Fibroblast of pulmonary artery (primary cell): ENCODE measurements around the gene TGM4.

Experiments used
- DNase-seq: peaks from one replicate; pipeline ENCODE4 v3.0.0-alpha.2; 2010; ENCODE audit warnings: low read depth
- H3K4me3 ChIP-seq: replicated peaks from 2 replicates; pipeline ENCODE4 v1.5.1; 2011; ENCODE audit warnings: low read depth, mild to moderate bottlenecking, control low read depth, low read length, moderate library complexity
- TF ChIP-seq, protein P1 (sequence below): IDR thresholded peaks from 2 replicates; pipeline ENCODE4 v1.5.1; 2011; ENCODE audit warnings: mild to moderate bottlenecking, control low read depth, low read length, inconsistent platforms; ENCODE audit errors: missing control alignments

TGM4 gene

DNA sequence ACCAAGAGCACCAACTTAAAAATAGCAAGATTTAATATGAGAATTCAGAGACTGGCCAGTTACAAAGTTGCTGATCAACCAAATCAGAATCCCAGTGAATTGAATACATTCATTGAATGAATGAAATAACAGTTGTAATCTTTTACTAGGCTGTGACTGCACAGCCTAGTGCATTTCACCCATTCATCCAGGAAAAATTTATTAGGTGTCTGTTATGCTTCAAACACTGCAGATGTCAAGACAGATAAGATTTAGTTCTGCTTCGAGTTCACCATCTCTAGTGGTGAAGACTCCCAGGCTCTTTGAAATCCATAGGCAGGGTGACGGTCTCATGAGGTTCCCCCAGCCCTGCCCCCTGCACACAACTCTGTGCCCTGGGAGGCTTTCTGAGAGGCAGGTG lies 28.9 kb downstream of the TGM4 start:
- no peak overlapping the region for H3K4me3 ChIP-seq
- TF ChIP-seq, protein P1, sequence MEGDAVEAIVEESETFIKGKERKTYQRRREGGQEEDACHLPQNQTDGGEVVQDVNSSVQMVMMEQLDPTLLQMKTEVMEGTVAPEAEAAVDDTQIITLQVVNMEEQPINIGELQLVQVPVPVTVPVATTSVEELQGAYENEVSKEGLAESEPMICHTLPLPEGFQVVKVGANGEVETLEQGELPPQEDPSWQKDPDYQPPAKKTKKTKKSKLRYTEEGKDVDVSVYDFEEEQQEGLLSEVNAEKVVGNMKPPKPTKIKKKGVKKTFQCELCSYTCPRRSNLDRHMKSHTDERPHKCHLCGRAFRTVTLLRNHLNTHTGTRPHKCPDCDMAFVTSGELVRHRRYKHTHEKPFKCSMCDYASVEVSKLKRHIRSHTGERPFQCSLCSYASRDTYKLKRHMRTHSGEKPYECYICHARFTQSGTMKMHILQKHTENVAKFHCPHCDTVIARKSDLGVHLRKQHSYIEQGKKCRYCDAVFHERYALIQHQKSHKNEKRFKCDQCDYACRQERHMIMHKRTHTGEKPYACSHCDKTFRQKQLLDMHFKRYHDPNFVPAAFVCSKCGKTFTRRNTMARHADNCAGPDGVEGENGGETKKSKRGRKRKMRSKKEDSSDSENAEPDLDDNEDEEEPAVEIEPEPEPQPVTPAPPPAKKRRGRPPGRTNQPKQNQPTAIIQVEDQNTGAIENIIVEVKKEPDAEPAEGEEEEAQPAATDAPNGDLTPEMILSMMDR = no peak
- no peak for DNase-seq

DNA sequence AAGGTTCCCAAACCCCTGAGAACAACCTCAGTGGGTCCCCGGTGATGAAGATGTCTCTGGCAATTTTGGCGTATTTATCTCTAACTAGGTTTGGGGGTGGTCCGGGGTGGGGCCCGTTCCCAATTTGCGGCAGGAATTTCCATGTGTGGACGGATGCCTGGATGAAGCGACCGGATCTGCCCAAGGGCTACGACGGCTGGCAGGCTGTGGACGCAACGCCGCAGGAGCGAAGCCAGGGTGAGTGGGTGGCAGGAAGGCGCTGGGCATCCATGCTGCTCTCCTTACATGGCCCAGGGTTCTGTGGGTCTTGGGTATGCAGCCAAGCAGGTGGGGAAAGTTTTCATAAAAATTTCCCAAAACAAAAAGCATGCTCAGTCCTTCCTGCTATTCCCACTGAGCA lies 29.3 kb downstream of the TGM4 start:
- TF ChIP-seq, protein P1 = no peak
- no peak for DNase-seq
- no peak overlapping the region for H3K4me3 ChIP-seq

DNA sequence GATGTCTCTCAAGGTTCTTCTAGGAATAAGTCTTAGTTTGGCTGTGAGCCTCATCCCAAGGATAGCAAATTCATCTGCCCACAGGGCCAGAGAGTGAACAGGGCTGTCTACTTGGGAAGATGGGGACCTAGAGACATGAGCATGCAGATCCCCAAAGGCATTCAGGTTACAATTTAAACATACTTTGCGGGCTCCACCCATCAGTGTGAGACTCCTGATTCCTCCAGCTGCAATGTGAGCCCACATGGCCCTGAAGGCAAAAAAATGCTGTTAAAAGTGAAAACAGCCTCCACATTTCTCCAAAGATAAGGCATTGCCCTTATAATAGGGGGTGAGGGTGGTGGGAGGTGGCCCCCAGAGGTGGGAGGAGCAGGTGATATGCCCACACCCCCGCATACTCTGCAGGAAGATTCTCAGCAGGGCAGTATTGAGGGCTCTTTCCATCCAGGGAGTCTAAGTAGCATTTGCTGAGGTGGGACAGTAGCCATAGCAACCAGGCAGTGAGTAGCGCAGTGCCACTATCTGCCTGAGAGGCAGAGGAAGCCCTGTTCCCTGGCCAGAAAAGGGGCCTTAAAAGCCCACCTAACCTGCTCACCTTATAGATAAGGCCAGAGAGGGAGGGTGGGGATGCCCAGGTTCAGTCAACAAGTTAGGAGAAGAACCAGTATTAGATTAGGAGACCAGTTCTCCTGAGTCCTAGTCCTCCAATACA lies 31.2 kb downstream of the TGM4 start:
- DNase-seq = no peak
- TF ChIP-seq, protein P1 = no peak
- H3K4me3 ChIP-seq = no peak overlapping the region

DNA sequence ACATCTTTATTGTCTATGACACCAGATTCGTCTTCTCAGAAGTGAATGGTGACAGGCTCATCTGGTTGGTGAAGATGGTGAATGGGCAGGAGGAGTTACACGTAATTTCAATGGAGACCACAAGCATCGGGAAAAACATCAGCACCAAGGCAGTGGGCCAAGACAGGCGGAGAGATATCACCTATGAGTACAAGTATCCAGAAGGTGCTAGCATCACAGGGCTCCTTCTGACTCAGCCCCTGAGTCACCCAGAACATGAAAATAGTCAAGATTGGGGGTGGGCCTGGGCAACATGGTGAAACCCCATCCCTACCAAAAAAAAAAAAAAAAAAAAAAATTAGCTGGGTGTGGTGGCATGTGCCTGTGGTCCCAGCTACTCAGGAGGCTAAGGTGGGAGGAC lies 32.6 kb downstream of the TGM4 start:
- no peak for DNase-seq
- TF ChIP-seq, protein P1 = no peak
- H3K4me3 ChIP-seq = no peak overlapping the region

DNA sequence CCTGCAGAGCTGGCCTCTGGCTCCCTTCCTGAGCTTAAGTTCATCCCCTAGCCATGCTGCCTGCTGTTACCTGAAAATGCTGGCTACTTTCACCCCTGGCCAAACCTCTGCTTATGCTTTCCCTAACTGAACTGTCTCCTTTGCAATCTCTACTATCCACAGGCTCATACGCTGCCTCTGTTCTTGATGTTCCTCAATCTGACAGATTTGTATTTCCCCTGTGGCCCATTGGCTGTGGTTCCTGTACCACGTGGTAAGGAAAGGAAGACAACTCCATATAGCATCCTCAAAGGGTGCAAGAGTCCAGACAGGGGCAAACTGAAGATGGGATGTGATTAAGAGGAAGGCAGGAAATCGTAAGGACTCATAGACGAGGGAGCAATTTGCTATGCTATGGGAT lies 33.2 kb downstream of the TGM4 start:
- DNase-seq = no peak
- H3K4me3 ChIP-seq = no peak overlapping the region
- TF ChIP-seq, protein P1 = no peak

DNA sequence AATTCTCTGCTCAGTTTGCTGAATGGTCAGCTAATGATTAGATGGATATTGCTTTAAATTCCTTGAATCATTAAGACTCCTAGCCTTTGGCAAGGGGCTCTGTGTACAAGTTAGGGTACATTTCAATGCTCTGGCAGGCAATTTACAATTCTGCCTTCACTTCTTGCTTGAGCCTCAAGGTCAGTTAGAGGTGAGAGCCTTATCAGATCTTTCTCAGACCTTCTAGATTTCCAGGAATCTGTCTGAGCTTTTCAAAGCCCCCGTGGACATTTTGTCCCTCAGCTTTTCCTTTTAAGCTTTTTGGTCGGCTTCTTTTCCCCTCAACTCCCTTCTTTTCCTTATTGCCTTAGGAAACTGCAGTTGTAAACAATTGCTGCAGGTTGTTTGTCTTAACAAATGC lies 34.7 kb downstream of the TGM4 start:
- no peak overlapping the region for H3K4me3 ChIP-seq
- DNase-seq = no peak
- TF ChIP-seq, protein P1 = no peak

DNA sequence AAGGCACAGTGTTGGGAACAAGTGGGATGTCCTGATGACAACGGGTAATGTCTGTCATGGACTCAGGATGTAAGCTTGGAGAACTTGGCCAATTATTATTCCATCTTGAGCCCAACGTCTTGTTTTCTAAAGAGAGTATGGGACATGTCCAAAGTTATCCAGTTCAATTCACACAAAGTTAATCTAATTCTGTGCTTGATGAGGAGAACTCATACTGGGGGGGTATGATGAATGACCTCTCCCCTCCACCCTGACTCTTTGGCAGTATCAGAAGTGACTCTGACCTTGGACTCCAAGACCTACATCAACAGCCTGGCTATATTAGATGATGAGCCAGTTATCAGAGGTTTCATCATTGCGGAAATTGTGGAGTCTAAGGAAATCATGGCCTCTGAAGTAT lies 36.3 kb downstream of the TGM4 start:
- no peak for DNase-seq
- TF ChIP-seq, protein P1 = no peak
- H3K4me3 ChIP-seq = no peak overlapping the region
